RPMI8226 (cell line): ENCODE measurements around the gene XCL2.

Experiments used
- DNase-seq: peaks from one replicate; pipeline ENCODE4 v3.0.0-alpha.2; 2015

Gene XCL2

GRCh38 chr1:168512864-168513595, 30.8 kb downstream of the XCL2 start:
- DNase-seq, result no peak

- DNase-seq, result no peak
Measured at GRCh38 chr1:168509875-168510791, 33.7 kb downstream of the XCL2 start.

- no peak for DNase-seq
Measured at GRCh38 chr1:168509210-168509609, 34.6 kb downstream of the XCL2 start.

- no peak for DNase-seq
Measured at GRCh38 chr1:168507828-168508227, 36.0 kb downstream of the XCL2 start.

- no peak for DNase-seq
Measured at GRCh38 chr1:168507231-168507630, 36.6 kb downstream of the XCL2 start.

GRCh38 chr1:168506204-168506819, 37.5 kb downstream of the XCL2 start:
- no peak for DNase-seq

GRCh38 chr1:168505006-168505405, 38.8 kb downstream of the XCL2 start:
- no peak for DNase-seq

GRCh38 chr1:168504064-168504837, 39.5 kb downstream of the XCL2 start:
- DNase-seq, result no peak

- DNase-seq, result no peak
Measured at GRCh38 chr1:168499688-168500049, 44.1 kb downstream of the XCL2 start.

GRCh38 chr1:168498956-168499687, 44.7 kb downstream of the XCL2 start:
- no peak for DNase-seq

GRCh38 chr1:168498159-168498631, 45.6 kb downstream of the XCL2 start:
- DNase-seq, result peak; percentile 9

- no peak for DNase-seq
Measured at GRCh38 chr1:168497376-168497950, 46.3 kb downstream of the XCL2 start.

- no peak for DNase-seq
Measured at GRCh38 chr1:168491527-168492164, 52.2 kb downstream of the XCL2 start.
